DMS79 (cell line): ENCODE measurements around the gene SMYD3.
"Not testable (repeated sequence)": the region's sequence is repeated elsewhere in the genome, so short reads cannot be mapped to it uniquely, and the experiment has no call there.

Experiments
- DNase-seq: peaks from one replicate; lab custom pipeline; 2025; lab: John Stamatoyannopoulos, UW

Gene SMYD3

DNA sequence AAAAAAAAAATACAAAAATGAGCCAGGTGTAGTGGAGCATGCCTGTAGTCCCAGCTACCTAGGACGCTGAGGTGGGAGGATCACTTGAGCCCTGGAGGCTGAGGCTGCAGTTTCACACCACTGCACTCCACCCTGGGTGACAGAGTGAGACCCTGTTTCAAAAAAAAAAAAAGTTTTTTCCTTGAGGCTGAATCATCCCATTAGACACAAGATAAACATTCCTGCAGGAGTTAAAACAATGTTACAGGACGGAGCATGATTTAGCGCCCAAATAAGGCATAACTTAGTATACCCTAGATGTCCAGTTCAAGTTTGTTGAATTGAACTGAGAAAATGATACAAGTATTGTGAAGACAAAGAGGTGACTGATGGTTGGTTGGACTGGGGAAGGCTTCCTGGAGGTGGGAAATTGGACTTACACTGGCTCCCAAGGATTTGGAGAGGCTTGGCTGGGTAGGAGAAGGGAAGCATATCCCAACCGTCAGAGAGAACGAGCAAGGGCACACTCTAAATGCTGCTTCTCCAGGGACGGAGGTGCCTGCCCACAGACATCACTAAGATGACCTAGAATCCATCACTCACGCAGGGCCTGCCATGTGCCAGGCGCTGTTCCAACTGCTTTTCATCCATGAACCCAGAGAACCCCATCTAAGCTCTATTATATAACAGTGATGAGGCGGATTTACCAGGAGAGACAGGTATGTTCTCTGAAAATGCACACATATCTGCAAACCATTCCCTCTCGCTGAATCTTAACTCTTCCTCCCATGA, 741.7 kb downstream of the SMYD3 start:
- DNase-seq: no peak

DNA sequence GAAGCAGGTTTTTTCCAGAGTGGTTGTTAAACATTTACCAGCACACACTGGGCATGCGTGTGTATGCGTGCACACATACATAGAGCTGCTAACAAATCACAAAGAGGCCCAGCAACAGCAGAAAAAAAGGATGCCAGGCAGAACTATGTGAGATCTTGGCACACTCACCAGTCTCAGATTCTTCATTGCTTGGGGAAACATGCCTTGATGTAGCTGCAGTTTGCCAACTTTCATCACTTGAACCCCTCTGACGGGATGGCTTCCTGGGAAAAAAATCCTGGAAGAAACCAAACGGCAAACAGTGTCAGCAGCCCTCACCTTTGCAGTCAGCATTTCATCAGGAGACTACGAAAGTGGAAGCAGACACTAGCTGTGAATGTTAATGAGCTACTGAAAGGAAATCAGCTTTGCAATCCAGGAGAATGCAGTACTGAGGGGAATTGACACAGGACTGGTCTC, 743.2 kb downstream of the SMYD3 start:
- DNase-seq: no peak

DNA sequence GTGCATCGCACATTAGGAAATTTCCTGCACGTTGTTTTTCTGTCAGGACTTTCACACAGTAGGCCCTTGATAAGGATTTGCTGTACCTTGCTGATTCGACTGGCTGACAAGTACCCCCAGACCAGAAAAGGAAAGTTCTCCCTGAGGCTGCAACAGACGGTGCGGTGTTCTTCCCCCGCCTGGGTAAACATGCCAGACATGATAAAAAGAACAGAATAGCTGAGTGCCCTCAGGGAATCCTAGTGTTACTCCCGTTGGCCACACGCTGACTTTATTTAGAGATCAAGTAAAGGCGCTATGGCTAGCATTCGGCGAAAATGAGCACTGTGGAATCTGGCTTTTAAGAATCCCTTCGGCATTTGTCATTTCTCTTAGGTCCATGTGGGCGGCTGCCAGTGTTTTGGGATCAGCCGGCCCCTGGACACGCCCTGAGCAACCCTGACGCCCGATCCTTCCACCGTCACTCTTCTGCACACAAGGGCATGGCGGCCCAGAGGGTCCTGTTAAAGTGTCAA, 744.6 kb downstream of the SMYD3 start:
- DNase-seq: no peak

DNA sequence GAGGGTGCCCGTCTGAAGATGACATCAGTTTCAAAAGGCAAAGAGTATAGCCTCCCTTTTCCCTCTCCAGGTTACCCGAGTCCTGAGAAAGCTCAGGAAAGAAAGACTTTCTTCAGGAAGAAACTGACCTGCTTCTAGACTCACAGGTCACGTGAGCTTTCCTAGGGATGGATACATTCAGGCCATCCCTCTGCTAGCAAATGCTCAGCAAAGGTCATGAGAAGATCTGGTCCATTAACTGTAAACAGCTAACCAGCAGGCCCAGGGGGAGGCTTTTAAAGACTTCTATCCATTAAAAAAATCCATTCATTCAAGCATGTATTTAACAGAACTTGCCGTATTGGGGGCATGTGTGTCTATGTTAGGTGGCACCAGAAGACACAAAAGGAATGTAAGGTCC, 746.8 kb downstream of the SMYD3 start:
- DNase-seq: no peak

DNA sequence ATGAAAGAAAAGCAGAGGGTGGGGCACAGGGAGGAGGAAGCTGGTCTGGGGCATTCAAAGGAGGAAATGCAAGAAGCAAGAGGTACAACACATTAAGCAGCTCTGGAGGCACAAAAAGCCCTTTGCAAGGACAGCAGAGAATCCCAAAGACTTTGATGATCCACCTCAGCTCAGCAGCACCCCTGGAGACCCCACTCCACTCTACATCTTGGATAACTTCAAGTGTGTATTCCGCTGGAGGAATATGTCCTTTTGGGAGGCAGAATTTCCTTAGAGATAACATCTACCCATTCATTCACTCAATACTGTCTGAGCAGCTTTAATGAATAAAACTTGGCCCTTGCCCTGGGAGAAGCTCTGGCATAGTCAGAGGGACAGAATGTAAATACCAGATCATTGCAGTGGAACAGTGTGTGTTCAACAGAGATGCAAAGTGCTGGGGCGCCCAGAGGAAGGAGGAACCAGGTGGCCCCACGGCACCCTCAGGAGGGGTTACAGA, 752.6 kb downstream of the SMYD3 start:
- DNase-seq: no peak

DNA sequence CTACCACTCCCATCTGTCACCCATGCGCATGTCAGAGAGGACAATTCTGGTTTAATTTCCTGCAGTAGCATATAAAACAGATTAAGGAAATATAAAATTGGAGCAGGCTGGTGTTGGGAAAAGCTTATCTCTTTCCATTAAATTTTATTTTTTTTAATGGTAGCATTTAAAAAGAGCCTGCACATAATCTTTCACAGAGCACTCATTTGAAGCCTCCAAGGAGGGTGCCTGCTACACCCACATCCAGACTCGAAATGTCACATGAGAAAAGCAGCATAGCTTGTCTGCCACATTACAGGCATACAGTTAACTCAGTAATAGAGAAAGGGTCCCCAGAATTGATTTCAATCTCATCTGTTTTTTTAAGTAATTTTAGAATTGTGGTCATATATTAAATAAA, 753.3 kb downstream of the SMYD3 start:
- DNase-seq: no peak

DNA sequence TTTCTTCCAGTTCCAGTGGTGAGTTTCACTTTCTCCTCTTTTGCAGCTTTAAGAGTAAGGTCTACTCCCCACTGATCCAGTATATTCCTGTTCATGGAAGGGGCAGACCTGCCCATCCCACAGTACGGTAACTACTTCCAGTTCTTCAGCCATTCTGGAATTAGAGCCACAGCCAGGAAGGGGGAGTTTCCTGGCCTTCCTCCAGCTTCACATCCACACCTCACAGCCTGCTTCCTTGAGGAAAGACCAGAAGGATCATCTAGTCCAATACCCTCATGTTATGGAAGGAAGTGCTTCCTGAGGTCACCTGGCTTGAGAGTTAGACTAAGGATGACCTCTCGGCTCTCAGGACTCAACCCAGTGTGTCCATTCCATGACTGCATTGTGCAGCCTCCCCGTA, 754.5 kb downstream of the SMYD3 start:
- DNase-seq: no peak

DNA sequence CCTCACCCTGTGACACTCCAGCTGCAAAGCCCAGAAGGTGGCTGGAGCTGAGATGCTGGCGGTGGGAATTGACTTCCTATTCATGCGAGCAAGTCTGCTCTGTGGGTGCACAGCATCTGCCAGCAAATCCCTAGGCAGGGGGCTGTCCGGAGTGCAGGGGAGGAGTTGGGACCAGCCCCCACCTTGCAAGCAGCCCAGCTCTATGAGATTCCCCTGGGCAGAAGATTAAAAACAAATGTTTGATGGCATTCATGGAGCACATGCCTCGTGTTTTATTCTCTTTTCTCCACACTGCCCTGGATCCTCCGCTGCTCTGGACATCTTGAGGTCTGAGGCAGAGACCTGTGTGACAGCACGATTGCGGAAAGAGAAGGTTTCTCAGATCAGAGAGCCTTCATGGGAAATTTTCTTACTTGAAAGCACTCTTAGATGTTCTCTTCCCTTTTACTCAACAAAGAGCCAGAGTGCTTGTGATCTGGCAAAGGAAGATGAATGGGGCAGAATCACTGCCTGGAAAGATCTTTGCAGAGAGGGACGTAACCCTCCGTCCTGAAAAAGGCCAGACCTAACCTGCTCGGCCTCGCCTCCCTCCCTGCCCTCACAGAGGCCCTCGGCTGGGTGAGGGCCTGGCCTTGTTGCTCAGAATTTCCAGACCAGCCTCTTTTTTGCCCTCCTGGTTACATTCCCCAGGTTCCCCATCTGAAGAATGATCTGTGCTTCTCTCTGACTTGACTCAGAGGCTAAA, 755.2 kb downstream of the SMYD3 start:
- no peak for DNase-seq

DNA sequence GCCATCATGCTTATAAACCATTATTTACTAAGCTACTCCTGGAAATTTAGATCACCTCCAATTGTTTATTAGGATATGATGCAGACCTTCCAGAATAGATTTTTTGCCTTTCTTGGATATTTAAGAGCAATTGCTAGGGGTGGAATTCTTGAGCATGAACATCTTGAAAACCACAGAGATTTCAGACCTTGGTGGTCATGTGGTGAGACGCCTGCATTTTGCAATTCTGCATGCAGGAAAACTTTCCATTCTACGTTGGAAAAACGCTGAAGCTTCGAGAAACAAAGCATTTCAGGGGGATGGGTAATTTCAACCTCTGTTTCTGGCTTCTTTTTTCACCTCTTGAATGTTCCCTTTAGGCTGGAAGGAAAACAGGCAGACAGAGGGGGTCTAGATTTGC, 756.0 kb downstream of the SMYD3 start:
- no peak for DNase-seq

DNA sequence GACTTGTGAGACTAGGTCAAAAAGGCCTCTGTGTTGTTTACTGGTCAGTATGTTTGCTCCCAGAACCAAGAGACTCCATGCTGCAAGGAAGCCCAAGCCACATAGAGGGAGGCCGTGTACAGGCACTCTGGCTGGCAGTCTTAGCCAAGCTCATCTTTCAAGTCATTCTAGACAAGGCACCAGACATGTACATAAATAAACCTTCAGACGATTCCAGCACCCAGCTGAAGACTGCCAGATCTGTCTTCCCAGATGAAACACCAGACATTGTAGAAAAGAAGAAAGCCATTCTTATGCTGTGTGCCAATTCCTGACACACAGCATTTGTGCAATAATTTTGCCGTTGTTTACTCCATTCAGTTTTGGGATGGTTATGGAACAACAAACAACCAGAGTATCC, 756.8 kb downstream of the SMYD3 start:
- DNase-seq: no peak

DNA sequence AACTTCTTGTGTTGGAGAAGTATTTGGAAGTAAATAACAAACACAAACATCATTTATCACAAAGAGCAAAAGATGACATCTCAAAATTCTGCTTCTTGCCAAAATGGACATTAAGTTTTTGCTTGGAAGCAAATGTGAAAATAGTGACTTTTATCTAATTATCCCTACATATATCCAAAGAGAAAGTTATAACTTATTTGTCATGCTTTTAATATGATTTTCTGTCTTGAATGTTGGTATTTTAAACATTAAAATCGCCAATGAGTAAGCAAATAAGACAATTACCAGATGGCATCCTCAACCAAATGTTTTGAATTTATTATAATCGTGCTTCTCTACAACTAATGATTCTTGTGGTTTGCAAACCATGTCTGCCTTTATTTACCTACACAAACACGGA, 758.0 kb downstream of the SMYD3 start:
- DNase-seq: no peak

DNA sequence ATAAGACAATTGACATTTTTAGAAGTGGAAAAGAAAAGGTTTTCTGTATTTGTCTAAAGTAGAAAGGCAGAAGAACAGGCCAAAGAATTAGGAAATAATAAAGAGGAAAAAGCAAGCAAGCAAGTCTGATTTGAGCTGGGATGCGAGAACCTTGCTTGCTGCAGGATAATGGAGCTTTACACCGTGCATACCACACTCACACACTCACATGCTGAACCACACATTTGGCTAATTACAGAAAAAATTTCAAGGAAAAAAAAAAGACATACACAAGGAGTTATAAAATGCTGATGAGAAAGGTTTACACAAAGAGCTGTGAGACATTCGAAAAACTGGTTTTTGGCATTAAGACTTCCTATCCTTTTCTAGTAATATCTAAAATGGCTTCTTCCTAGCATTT, 758.4 kb downstream of the SMYD3 start:
- no peak for DNase-seq

DNA sequence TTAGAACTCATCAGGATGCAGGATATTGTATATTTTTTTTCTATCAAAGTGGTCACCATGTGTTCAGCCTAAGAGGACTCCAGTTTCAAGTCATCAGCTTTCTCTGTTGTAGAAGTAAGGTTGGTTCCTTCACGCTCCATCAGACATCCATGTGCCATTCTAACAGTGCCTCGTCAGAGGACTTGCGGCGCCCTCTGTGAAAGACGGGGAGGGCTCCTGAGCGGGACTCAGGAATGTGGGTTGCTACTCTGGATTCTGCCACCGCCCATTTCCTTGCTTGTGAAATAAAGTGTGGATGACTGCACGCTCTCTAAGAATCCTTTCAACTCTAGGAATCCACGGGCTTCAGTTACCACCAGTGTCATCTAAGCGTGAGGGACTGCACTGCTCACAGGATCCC, 758.8 kb downstream of the SMYD3 start:
- no peak for DNase-seq

DNA sequence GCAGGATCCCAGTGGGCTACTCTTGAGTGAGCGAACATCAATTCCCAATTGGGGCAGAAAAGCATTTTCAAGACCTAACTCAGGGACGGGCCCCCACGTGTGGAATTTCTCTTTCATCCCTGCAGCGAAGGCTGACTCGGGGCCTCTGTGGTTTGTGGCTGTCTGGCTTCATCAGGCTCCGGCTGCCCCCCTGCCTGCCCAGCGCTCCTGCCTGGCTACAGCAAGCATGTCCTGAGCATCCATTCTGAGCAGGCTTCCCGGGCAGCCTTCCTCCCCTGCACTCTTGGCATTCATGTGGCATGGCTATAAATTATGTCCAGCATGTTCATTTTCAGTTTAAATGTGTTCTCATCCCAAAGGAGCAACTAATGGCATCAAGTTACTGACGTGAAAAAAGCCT, 764.2 kb downstream of the SMYD3 start:
- DNase-seq: no peak

DNA sequence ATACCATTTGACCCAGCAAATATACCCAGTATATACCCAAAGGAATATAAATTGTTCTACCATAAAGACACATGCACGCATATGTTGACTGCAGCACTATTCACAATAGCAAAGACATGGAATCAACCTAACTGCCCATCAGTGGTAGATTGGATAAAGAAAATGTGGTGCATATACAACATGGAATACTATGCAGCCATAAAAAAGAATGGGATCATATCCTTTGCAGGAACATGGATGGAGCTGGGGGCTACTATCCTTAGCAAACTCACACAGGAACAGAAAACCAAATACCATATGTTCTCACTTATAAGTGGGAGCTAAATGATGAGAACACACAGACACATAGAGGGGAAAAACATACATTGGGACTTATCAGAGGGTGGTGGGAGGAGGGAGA, 766.7 kb downstream of the SMYD3 start:
- not testable (repeated sequence) for DNase-seq

DNA sequence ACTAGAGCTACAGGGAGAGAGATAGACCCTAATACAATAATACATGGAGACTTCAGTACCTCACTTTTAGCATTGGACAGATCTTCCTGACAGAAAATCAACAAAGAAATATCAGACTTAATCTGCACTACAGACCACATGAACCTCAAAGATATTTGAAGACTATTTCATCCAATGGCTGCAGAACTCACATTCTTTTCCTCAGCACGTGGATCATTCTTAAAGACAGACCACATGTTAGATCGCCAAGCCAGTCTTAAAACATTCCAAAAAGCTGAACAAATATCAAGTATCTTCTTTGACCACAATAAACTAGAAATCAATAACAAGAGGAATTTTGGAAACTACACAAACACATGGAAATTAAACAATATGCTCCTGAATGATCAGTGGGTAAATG, 776.3 kb downstream of the SMYD3 start:
- DNase-seq: no peak

DNA sequence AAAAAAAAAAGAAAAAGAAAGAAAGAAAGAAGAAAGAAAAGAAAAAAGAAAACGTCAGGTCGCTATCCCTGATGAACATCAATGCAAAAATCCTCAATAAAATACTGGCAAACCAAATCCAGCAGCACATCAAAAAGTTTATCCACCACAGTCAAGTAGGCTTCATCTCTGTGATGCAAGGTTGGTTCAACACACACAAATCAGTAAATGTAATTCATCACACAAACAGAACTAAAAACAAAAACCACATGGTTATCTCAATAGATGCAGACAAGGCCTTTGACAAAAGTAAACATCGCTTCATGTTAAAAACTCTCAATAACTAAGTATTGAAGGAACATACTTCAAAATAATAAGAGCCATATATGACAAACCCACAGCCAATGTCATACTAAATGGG, 779.0 kb downstream of the SMYD3 start:
- DNase-seq: not testable (repeated sequence)

DNA sequence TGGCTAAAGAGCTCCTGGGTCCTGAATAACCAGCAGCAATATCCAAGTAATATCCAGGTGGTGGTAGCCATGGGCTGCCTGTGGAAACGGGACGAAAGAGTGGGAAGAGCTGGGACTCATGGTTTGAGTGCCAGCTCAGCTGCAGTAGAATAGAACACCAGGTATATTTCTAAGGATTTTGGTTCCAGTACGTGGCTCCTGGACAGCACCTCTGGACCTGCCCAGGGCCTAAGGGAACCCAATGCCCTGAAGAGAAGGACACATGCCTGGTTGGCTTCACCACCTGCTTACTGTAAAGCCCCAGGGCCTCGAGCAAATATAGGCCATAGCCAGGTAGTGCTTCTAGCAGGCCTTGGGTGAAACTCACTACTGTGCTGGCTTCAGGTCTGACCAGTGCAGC, 785.6 kb downstream of the SMYD3 start:
- DNase-seq: no peak

DNA sequence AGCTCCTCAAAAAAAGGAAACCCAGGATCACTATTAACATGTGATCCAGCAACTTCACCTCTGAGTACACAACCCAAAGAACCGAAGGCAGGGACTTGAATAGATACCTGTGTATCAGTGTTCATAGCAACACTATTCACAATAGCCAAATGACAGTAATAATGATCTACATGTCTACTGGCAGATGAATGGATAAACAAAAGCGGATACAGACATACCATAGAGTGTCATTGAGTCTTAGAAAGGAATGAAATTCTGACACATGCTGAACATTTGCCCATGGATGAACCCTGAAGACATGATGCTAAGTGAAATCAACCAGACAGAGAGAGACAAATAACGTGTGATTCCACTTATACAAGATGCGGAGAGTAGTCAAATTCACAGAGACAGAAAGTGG, 788.1 kb downstream of the SMYD3 start:
- no peak for DNase-seq

DNA sequence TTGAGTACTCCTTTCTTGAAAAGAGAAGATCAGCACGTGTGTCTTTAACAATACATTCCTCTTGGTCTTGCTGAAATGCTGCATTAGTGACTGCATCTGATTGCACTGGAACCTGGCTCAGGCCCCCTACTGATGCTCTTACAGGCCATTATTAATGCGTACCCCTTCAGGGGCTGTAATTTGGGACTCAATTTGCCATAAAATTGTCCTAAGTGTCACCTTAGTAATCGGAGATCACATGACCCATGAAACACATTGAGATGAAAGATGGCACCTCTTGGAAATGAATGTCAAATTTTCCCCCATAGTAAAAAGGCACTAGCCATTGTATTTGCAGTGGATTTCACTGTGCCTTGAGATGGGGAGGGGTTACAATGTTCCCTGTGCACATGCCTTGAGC, 789.0 kb downstream of the SMYD3 start:
- DNase-seq: no peak

DNA sequence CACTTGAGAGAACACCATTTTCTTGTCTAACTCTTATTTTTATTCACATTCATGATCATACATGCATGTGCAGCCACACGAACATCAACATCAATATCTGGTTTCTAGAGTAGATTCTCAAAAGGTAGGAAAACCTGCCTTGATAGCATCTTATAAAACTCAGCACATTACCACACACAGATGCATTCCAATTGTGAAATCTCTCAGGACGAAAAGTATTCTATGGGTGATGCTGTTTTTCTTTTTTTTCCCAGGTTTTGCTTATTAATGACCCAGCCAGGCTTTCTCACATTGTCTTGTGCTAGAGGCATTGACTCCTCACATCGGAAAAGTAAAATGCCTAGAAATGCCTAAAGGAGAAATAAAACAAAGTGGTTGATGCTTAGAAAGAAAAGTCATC, 789.5 kb downstream of the SMYD3 start:
- no peak for DNase-seq

DNA sequence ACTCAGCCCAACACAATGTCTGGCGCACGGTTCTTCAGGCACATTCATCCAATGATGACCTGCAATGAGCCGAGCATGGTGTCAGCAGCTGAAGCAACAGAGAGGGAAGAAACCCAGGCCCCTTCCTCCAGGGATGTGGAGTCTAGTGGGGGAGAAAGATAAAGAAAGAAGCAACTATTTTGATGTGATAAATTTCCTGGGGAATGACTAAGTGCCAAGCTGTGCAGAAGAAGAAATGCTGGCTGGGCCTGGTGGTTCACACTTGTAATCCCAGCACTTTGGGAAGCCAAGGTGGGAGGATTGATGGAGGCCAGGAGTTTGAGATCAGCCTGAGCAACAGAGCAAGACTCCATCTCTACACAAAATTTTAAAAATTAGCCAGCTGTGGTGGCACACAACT, 790.5 kb downstream of the SMYD3 start:
- no peak for DNase-seq

DNA sequence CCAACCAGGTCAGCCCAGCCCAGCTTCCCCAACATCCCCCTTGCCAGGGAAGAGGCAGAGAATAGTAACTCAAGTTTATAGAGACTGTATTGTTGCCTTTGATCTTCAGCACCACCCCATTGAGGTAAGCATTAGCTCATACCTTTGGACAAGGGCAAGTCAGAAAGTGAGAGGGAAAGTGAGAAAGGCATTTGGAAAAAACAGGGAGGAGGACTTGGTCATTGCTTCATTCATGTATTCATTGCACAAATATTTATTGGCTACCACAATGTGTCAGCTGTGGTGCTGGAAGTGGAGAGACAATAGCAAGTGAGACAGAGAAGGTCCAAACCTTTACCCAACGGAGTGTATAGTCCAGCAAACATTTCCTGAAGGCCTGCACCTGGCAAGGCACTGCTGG, 791.1 kb downstream of the SMYD3 start:
- no peak for DNase-seq
